ENCODE data around the gene INMT.

DNA sequence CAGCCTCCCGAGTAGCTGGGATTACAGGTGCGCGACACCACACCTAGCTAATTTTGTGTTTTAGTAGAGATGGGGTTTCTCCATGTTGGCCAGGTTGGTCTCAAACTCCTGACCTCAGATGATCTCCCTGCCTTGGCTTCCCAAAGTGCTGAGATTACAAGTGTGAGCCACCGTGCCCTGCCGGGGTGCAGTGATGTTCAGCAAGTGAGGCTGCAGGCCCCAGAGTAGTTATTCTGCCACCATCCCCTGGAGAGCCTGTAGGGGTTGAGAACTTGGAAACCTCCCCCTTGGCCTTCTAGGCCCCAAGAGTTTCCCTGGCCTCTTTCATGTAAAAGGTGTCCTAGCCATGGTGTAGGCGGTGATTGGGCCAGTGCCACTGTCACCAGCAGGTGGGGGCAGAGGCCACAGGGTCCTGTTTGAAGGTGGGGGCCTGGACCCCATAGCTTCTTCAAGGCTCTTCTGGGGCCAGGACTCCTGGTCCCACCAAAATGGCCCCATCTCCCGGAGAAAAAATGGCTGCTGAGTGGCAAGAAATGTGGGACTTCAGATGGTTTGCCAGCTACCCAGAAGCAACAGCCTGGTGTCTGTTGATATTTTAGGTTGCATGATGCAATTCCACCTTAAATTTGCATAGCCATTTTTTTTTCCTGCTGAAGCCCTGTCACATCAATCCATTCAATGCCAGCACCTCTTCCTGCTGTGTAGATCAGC, 25.5 kb upstream of the INMT start:
- TF ChIP-seq POLR2AphosphoS5 (IDR thresholded peaks at IDR 0.05; ENCODE audit: low read depth, low read length) (no peak), TAF1 (IDR thresholded peaks at IDR 0.05; ENCODE audit: borderline replicate concordance, insufficient read depth, low read length) (no peak)
